Heart left ventricle (tissue), 16 donors: ENCODE results near the gene SEMA5B. TPM values are rescaled to one million over a fixed set of nuclear protein-coding genes. Genes with fewer than 3 reads are reported as not detected.
A peak's percentile ranks its signal among the peaks of the same experiment; 100 is the strongest.

Source experiments
- ATAC-seq, 4 donors: fragments of 200-7000 bp; cut with Tn5 transposase; one replicate each; pipeline ENCODE4 v1.9.1; 2020 to 2022; ENCODE audit warnings: moderate library complexity in 4 of 4, mild to moderate bottlenecking in 3 of 4, moderate number of reproducible peaks in 1 of 4
- DNase-seq, 5 donors: peaks; one replicate each; pipeline ENCODE4 v3.0.0-alpha.2; 2020
- H3K27ac ChIP-seq, 12 donors: fragments of 200-600 bp; sonication (generic) in 4 of 12; one replicate each; pipeline versions ENCODE4 v1.5.0 to v1.8.0; 2016 to 2022; ENCODE audit warnings: mild to moderate bottlenecking in 2 of 12
- H3K27me3 ChIP-seq, 9 donors: fragments of 200-600 bp; sonication (generic) in 2 of 9; one replicate each; pipeline versions ENCODE4 v1.5.1 to v1.8.0; 2016 to 2022; ENCODE audit warnings: mild to moderate bottlenecking in 3 of 9
- H3K36me3 ChIP-seq, 9 donors: fragments of 200-600 bp; sonication (generic) in 2 of 9; one replicate each; pipeline versions ENCODE4 v1.5.0 to v1.8.0; 2018 to 2022; ENCODE audit warnings: mild to moderate bottlenecking in 2 of 9
- H3K4me1 ChIP-seq, 12 donors: fragments of 200-600 bp; sonication (generic) in 4 of 12; one replicate each; pipeline versions ENCODE4 v1.5.0 to v1.8.0; 2016 to 2022; ENCODE audit warnings: mild to moderate bottlenecking in 3 of 12
- H3K4me3 ChIP-seq, 12 donors: fragments of 200-600 bp; sonication (generic) in 4 of 12; one replicate each; pipeline versions ENCODE4 v1.5.0 to v1.8.0; 2017 to 2022; ENCODE audit warnings: mild to moderate bottlenecking in 9 of 12, moderate library complexity in 4 of 12
- H3K9me3 ChIP-seq, 12 donors: fragments of 200-600 bp; sonication (generic) in 4 of 12; one replicate each; pipeline versions ENCODE4 v1.5.0 to v1.8.0; 2016 to 2022; ENCODE audit warnings: mild to moderate bottlenecking in 1 of 12
- POLR2A ChIP-seq, 2 donors: fragments of 450-650 bp; IDR thresholded peaks; one replicate each; pipeline ENCODE4 v1.6.1; 2017; ENCODE audit warnings: antibody characterized with exemption in 2 of 2, mild to moderate bottlenecking in 2 of 2, moderate library complexity in 2 of 2
- WGBS, 4 donors: extraction: QIAGEN DNeasy Blood & Tissue Kit in 2 of 4; methylation state at CpG; one replicate each; pipeline versions ENCODE4 v1.1.5 to v1.1.7; 2013 to 2018; 5-methylcytosine and 5-hydroxymethylcytosine counted together
- intact Hi-C, 10 donors: fragments of 100-400 bp; cut with DNase I; formaldehyde crosslinking; loops; one replicate each; pipeline versions ENCODE4 v1.11.1 to v1.14.2; 2022
- polyA plus RNA-seq, 2 donors: library from polyadenylated mRNA; stranded (reverse); fragments of 200-250 nt; gene quantifications; one replicate each; pipeline ENCODE4 v1.2.3, GENCODE V29; 2013
- total RNA-seq, 9 donors: library from RNA; depleted of rRNA in 2 of 9; stranded (reverse); fragments of >200 nt in 2 of 9; fragmentation: NEBNext Ultra II Directional in 3 of 9; extraction: Animal tissue kit (Norgen Biotek cat#: 25700) in 3 of 9; gene quantifications; one replicate each; pipeline versions ENCODE4 v1.1.0 to v1.2.4, GENCODE V29; 2016 to 2023
- TF ChIP-seq, protein P1 (sequence below), 12 donors: fragments of 200-600 bp; sonication (generic) in 4 of 12; IDR thresholded peaks; one replicate each; pipeline versions ENCODE4 v1.5.0 to v1.8.0; 2018 to 2022; ENCODE audit warnings: antibody characterized with exemption in 12 of 12, mild to moderate bottlenecking in 5 of 12
- donor health status: ischemic (EF 13 %, LVEDD 7.1; RV severe dilation, severe dysfunction).
- donor health status: healthy with polysubstance abuse.
- donor health status: DM: no; HTN: yes; CAD: no.
- donor health status: DM: no; HTN: no; CAD: no.
- donor health status: ischemic (EF 25% LVEDD 6.9; RV normal size, moderate dysfunction).
- donor health status: ischemic (EF 25% LVEDD 5.7; RV mildly dilated, moderate dysfunction).
- donor health status: healthy.
- donor health status: DM: yes; HTN: yes; CAD: no.
- donor health status: ischemic (EF 35%, LVEDD 5.7; RV mildly dilated, moderate dysfunction).
- donor health status: nonischemic (EF 11% LVEDD 7.7; RV severe dilation, severe dysfunction).
- donor health status: DM: yes; HTN: yes; CAD: no.
- donor health status: PGD.
- donor health status: ischemic (EF 29% LVEDD 5.4; RV normal size, mild dysfunction).
- donor health status: nonischemic (EF 23%, LVEDD 6.1; RV moderate dilation, normal function).

Gene SEMA5B
- total and polyA plus RNA-seq, 11 donors, result 2.2 to 16.7 (median 7.0) TPM

GRCh38 chr3:123047062-123047319, 19.4 kb upstream of the SEMA5B start:
- 90 to 93% (median 92%) methylated on average over 3 of the region's 3 CpGs for WGBS, 4 donors
- Histone ChIP-seq H3K36me3 (no peaks in the 10 kb centered on the region), H3K27me3 (no peaks in the 10 kb centered on the region), H3K4me1 (peaks cover 0 to 16% (median 0%) of the 10 kb centered on the region in 12 donors), H3K27ac (no peak overlapping the region), H3K9me3 (no peaks in the 10 kb centered on the region), H3K4me3 (no peak overlapping the region)
- ATAC-seq (no peak), DNase-seq (no peak)
- TF ChIP-seq POLR2A (IDR thresholded peaks at IDR 0.05), result no peak
- TF ChIP-seq, protein P1, sequence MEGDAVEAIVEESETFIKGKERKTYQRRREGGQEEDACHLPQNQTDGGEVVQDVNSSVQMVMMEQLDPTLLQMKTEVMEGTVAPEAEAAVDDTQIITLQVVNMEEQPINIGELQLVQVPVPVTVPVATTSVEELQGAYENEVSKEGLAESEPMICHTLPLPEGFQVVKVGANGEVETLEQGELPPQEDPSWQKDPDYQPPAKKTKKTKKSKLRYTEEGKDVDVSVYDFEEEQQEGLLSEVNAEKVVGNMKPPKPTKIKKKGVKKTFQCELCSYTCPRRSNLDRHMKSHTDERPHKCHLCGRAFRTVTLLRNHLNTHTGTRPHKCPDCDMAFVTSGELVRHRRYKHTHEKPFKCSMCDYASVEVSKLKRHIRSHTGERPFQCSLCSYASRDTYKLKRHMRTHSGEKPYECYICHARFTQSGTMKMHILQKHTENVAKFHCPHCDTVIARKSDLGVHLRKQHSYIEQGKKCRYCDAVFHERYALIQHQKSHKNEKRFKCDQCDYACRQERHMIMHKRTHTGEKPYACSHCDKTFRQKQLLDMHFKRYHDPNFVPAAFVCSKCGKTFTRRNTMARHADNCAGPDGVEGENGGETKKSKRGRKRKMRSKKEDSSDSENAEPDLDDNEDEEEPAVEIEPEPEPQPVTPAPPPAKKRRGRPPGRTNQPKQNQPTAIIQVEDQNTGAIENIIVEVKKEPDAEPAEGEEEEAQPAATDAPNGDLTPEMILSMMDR (IDR thresholded peaks at IDR 0.05), result no peak
- intact Hi-C loops, result no loop called here

DNA sequence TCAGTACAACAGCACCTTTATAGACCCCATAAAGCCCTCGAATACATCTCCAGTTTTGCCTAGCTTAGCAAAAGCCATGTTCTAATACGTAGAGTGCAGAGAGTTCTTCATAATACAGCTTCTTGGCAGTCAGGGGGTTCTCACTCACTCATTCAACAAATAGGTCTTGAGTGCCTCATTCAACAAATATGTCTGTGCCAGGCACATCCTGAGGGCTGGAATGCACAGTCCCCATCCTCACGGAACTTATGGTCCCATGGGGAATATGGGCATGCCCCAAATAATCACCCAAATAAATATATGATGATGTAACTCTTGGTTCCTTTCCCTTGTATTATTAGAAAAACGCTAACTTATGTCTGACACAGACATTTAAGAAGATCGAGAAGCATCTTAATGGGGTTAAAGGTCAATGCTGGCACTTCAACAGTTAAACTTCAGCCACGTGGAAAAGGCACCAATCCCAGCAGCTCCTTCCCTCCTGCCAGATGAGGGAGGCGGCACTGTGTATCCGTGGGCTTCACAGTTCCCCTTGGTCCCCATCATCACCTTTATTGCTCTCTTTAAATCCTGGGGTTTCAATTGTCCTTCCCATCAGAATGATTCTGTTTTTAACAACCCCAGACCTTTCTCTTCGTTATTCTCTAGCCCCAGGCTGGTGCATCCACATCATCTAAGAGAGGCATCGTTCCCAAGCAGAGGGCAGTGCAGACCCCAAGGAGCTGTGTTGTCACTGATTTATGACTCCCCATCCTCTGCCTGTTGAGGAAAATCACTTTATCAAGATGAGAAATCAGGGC, 18.9 kb upstream of the SEMA5B start:
- intact Hi-C loops, result no loop called here
- no peaks in the 10 kb centered on the region for H3K9me3 ChIP-seq
- 62 to 76% (median 67%) methylated on average over 10 of the region's 10 CpGs for WGBS, 4 donors
- no peak overlapping the region for H3K4me3 ChIP-seq
- no peaks in the 10 kb centered on the region for H3K27me3 ChIP-seq
- no peak for DNase-seq
- no peak overlapping the region for H3K27ac ChIP-seq
- ATAC-seq, result no peak
- no peaks in the 10 kb centered on the region for H3K36me3 ChIP-seq
- peaks cover 0 to 16% (median 0%) of the 10 kb centered on the region in 12 donors for H3K4me1 ChIP-seq
- TF ChIP-seq, protein P1 (IDR thresholded peaks at IDR 0.05), result no peak
- no peak for TF ChIP-seq POLR2A (IDR thresholded peaks at IDR 0.05)

DNA sequence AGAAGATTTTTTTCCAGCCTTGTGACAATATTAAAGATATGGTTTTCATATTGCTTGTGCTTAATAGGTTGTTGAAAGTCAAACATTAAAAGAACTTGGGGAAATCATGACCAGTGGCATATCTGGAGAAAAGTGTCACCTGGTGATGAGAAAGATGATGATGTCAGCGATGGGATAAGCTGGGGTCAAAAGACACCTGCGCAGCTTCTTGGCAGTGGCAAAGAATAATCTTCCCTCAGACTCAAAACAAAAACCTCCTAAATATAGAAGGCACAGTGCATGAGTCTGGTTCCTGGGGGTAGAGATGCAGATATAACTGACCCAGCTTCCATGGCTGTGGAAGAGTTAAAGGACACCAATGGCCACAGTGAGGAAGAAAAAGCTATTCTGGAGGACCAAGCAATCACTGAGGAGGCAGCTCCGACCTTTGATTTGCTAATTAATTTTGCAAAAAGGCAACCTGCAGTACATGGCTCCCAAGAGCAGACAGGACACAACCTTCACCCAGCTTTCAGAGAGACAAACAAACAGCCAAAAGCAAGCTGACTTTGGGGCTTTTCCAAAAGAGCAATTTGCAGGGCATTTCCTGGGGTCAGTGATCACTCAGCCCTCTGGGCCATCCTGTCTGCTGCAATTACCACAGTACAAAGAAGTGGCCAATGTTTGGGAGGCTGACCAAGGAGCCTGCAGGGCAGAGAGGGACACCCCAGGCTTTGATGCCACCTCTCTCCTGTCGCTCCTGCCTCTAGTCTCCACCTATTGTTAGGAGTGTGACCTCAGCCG, 17.6 kb upstream of the SEMA5B start:
- Histone ChIP-seq H3K27ac (no peak overlapping the region), H3K27me3 (no peaks in the 10 kb centered on the region), H3K36me3 (no peaks in the 10 kb centered on the region), H3K4me3 (no peak overlapping the region), H3K9me3 (no peaks in the 10 kb centered on the region), H3K4me1 (peaks cover 0 to 16% (median 0%) of the 10 kb centered on the region in 12 donors)
- TF ChIP-seq POLR2A (IDR thresholded peaks at IDR 0.05), result no peak
- TF ChIP-seq, protein P1 (IDR thresholded peaks at IDR 0.05), result no peak
- no peak for DNase-seq
- ATAC-seq, result no peak
- intact Hi-C loops, result no loop called here
- 68 to 77% (median 75%) methylated on average over 5 of the region's 5 CpGs for WGBS, 4 donors

GRCh38 chr3:123042413-123042812, 14.8 kb upstream of the SEMA5B start:
- intact Hi-C loops, result no loop called here
- no peaks in the 10 kb centered on the region for H3K9me3 ChIP-seq
- H3K27ac ChIP-seq, result no peak overlapping the region
- H3K36me3 ChIP-seq, result no peaks in the 10 kb centered on the region
- ATAC-seq, result peak in 3 of 4 donors; percentile 50 to 73 (median 52)
- H3K4me1 ChIP-seq, result peaks cover 0 to 4% (median 0%) of the 10 kb centered on the region in 12 donors
- TF ChIP-seq POLR2A (IDR thresholded peaks at IDR 0.05), result no peak
- TF ChIP-seq, protein P1 (IDR thresholded peaks at IDR 0.05), result no peak
- 71 to 79% (median 76%) methylated on average over 6 of the region's 6 CpGs for whole genome bisulfite sequencing, 4 donors
- DNase-seq, result peak in 4 of 5 donors; percentile 14 to 52 (median 31)
- H3K27me3 ChIP-seq, result no peaks in the 10 kb centered on the region
- H3K4me3 ChIP-seq, result no peak overlapping the region
